CD4-positive, alpha-beta T cell treated with Interleukin-15 for 1 hour (primary cell): ENCODE results near the gene CDK6.

Source experiments
- DNase-seq: peaks from one replicate; pipeline ENCODE4 v3.0.0-alpha.2; 2020

The CDK6 gene

DNA sequence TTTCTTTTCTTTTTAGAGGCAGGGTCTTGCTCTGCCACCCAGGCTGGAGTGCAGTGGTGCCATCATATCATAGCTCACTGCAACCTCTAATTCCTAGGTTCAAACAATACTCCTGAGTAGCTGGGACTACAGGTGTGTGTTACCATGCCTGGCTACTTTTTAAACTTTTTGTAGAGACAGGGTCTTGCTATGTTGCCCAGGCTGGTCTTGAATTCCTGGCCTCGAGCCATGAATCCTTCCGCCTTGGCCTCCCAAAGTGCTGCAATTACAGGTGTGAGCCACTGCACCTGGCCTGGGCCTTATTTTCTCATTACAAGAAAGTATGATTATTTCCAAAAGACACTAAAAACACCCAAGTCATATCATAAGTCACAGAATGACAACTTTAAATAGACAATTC lies 106.6 kb downstream of the CDK6 start:
- no peak for DNase-seq

DNA sequence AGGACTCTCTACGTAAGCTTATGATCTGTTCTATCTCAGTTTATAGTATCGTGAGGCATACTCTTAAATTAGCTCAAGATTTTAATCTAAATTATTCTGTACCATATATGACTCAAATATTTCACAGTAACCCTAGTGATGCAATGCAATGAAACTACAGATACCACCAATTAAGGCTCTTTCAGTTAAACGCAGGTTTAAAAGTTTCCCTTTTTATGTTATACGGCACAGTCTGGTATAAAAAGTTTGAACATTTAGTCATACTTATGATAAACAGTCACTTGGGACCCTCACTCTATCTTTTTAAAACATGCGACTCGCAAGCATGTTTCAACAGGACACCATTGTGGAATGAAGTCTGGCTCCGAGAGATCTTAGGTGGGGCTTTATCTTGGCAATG lies 107.2 kb downstream of the CDK6 start:
- DNase-seq: no peak

- DNase-seq: no peak
Measured at GRCh38 chr7:92727755-92728154, 108.6 kb downstream of the CDK6 start.

DNA sequence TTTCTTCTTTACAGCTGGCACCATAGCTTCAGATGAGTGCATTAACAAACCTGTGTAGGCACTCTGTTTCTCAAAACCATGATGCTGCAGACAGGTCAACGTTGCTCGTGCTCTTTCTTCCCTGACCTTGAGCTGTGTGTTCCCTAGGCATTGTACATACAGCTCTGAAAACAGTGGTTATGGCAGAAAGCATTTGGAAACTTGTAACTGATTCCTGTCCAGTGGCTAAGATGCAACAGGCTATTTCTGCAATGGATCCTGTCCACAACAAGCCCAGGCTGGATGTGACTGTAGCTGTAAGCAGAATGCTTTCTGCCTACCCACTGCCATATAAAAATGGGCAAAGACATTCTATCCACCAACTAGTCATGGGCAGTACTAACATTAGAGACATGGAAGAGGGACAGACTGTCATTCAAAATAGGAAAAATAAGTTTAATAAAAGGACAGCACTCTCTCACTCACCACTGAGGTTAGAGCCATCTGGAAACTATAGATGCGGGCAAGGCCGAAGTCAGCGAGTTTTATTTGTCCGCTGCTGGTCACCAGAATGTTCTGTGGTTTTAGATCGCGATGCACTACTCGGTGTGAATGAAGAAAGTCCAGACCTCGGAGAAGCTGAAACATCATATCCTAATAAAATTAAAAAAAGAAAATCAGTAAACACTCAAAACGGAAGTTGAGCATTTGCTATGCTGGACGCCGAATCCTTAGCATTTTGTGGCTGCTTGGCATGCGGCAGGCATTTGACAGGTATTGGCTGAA lies 111.0 kb downstream of the CDK6 start:
- DNase-seq: no peak

DNA sequence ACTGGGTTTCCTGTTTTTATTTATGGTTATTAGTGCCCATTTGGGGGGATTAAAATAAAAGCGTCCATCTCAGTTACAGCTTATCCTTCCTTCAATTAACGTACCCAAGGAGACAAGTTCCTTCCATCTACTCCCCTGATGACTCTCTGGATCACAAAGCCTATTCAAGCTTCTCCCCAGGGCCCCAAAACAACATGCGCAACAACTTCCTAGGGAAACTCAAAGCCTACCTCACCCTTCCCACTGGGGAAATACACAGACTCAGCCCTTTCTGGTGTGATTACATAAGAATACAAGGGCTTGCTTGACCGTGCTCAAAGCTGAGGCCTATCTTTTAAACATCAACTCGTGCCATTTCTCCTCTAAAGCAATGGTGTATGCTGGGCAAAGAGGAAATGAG lies 112.4 kb downstream of the CDK6 start:
- peak; percentile 20 for DNase-seq

GRCh38 chr7:92723205-92723604 lies 113.2 kb downstream of the CDK6 start:
- DNase-seq: no peak

- no peak for DNase-seq
Measured at GRCh38 chr7:92722541-92722940, 113.8 kb downstream of the CDK6 start.

DNA sequence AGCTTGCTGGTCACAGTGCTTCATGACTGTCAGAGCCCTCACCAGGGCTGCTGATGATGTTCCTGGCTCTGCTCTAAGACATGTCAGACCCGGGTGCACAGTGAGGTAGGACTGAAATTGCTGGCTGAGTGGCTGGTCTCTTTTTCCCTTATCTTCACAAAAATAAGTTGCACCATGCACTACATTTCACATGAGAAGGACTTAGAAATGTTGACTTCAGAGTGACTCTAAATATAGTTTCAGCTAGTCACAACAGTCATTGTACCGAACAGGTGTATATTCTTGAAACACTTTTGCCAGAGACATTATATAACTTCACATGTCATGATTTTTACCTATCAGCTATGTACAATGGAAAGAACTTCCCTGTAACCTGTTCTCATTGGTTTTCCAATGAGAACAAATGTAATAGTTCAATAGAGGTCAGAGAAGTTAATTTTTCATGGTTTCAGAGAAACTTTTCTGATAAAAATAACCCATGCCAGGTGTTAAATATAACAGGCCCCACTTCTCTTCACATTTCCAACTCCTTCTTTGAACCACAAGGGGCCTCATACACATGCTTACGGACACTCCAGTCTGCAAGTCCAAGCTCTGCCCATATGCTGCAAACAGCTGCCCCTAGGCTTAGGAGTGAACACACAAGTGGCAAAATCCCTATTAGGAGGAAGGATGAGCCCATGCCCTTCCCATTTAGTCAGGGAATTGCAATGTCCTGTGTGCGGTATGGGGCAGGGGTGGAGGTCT lies 115.6 kb downstream of the CDK6 start:
- no peak for DNase-seq

GRCh38 chr7:92717993-92718716 lies 118.2 kb downstream of the CDK6 start:
- DNase-seq: peak; percentile 50

- DNase-seq: no peak
Measured at GRCh38 chr7:92717623-92717992, 118.8 kb downstream of the CDK6 start.

DNA sequence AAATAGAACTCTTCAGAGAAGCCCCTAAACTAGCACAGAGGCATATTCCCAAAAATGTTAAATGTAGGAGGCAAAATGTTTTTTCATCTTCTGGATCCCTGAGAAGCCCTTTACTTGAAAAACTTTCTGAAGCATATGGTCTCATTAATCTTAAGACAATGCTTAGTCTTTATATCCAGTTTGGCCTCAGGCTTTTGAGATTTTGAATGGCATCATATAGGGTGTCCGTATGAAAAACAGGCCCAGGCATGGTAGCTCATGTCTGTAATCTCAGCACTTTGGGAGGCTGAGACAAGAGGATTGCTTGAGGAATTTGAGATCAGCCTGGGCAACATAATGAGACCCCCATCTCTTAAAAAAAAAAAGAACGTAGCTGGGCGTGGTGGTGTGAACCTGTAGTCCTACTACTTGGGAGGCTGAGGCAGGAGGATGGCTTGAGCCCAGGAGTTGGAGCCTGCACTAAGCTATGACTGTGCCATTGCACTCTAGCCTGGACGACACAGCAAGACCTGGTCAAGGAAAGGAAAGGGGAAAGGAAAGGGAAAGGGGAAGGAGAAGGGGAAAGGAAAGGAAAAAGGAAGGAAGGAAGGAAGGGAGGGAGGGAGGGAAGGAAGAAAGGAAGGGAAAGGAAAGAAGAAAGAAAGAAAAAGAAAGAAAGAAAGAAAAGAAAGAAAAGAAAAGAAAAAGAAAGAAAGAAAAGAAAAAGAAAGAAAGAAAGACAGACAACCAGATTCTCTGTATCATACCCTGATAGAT lies 119.4 kb downstream of the CDK6 start:
- no peak for DNase-seq

- DNase-seq: no peak
Measured at GRCh38 chr7:92715963-92716362, 120.4 kb downstream of the CDK6 start.

DNA sequence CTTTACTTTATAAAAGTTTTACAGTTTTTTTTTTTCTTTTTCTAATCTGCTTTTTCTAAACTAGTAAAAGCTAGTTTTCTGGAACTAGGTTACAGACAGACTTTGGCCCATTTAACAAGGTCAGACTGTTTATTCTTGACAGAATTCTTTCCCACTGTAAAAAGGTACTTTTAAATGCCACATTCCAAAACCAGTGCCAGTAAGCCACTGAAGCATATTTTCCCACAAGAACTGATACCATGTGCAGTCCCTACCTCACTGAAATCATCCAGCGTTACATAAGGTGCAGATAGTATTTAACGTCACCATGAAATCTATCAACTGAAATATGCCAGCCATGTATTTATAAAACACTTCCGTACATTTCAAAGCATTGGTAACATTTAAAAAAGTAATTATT lies 121.6 kb downstream of the CDK6 start:
- DNase-seq: no peak

- no peak for DNase-seq
Measured at GRCh38 chr7:92714280-92714679, 122.1 kb downstream of the CDK6 start.

- no peak for DNase-seq
Measured at GRCh38 chr7:92709912-92710311, 126.5 kb downstream of the CDK6 start.

DNA sequence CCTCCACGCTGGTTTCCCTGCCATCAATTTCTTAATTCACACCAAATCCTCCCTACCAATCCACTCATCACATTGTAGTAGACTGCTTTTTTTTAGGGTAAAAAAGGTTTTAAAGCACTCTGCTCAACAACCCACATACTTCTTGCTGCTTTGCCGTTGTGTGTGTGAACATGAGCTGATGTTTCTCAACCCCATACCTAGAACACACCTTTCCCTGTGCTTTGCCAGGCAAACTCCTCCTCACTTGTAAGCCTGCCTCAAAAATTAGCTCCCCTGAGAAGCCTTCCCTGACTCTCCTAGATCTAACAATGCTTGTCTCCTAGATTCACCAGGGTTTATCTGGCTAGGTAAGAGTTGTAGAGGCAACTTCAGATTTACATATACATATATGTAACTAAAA lies 127.2 kb downstream of the CDK6 start:
- no peak for DNase-seq

DNA sequence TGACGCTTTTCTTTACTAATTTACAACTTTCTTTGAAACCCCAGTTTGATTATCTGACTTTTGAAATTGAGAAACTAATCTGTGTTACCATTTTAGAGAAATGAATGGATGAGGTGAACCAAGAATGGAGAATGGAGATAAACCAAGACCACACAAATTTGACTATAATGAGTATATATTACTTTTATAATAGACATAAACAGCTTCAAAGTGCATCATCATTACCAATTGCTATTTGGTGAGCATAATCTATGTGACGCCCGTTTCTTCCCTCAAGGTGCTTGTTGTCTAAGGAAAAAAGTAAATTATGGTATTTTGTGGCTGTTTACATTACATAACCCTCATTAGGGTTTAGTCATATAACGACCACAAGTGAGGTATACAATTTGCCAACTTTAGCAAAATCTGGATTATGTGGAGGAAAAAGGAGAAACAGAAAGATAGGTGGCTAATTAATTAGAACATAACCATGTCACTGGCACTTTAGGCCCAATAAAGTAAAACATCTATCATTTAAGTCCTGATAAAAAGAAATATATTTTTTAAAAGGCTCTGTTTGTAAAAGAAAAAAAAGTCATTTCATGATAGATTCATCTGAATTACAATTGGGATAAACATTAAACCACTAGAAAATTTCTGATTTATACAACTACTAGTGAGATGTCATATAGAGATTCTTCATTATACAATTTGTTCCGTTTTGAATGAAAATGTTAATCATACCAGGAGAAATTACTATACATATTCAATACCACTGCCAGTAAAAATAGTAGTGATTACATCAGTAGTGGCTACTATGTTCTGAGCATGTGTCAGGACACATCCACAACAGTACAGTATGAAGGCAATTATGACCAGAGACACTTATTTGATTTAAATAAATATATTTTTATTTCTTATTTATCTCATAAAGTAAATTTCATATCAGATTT lies 128.0 kb downstream of the CDK6 start:
- DNase-seq: no peak

DNA sequence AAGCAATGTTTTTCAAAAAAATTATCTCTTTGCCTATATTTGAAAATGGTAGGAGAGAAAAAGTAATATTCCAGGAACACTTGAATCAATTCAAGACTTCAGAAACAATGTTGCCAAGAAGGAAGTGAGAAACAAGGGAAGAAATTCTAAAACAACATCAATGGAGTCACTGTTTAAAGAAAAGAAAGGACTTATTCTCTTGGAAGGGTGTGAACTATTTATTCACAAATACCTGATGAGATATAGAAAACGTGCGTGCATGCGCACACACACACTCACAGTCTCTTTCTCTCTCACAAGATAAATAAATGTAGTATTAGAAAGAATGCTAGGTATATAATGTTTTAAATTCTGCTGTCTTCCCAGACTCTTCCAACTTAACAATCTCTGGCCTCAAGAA lies 128.9 kb downstream of the CDK6 start:
- DNase-seq: no peak

DNA sequence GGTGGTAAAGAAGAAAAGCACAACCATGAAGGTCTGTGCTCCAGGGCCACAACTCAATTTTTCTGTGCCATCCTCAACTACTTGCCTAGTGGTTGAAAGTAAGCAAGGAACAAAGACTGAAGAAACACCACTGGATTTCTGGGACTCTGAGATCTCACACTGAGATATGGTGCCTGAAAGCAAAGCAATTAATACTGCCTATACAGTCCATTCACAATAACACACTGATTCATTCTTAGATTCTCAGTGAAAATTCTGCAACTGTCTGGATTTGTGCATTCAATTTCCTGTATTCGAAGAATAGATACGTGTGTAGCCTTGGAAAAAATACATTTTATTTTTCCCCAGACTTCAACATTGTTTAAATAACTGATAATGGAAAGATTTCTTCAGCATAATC lies 129.8 kb downstream of the CDK6 start:
- DNase-seq: no peak

GRCh38 chr7:92705831-92706230 lies 130.5 kb downstream of the CDK6 start:
- DNase-seq: no peak

- DNase-seq: no peak
Measured at GRCh38 chr7:92704858-92705257, 131.5 kb downstream of the CDK6 start.

DNA sequence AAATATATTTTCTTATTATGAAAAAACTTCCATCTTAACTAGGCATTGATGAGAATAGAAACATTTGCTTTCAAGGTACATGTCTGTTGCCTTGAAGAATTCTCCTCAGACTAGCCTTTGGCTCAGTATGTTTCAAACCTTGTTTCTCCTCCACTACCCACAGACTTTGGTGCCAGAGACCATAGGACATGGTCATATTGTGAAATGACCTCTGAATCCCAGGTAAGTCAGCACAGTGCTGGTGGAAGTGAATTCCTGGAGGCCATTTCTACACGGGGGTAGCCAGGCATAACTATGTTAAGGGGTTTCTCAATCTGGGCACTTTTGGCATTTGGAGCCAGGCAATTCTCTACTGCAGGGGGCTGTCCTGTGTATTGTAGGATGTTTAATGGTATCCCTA lies 133.8 kb downstream of the CDK6 start:
- DNase-seq: no peak
